ENCODE data around the gene ASTN2. TPM values are rescaled to one million over a fixed set of nuclear protein-coding genes. Genes with fewer than 3 reads are reported as not detected.

Gene ASTN2
- total and polyA plus RNA-seq, 9 of the 15 experiments (the other 6 are each of a cell fraction or from before 2014, with no cell fraction given): 0.56 to 3.5 (median 1.9) TPM

GRCh38 chr9:116452227-116452626 is 962.6 kb downstream of the ASTN2 start:
- Histone ChIP-seq H3K9me1 (ENCODE audit: control insufficient read depth, insufficient read depth, low read length) (no peaks in the 10 kb centered on the region), H3K27ac (ENCODE audit: extremely low read depth, low read depth, low read length) (peak overlapping the region; percentile 34; the same call in 1 of the 3 replicates), H3K36me3 (ENCODE audit: control insufficient read depth, insufficient read depth, low read length) (no peaks in the 10 kb centered on the region), H3K4me1 (replicated peaks in 1 of 2; ENCODE audit: control insufficient read depth in 2 of 2, insufficient read depth in 2 of 2, low read length in 2 of 2) (peaks cover 5 to 25% of the 10 kb centered on the region in 2 experiments; a peak in 4 of 5 replicates), H3K9me3 (replicated peaks; ENCODE audit: control insufficient read depth, insufficient read depth, low read depth, low read length) (peaks cover 6% of the 10 kb centered on the region; the same call in 1 of the 2 replicates), H3K9ac (ENCODE audit: insufficient read depth in 1 of 2, low read depth in 2 of 2, low read length in 2 of 2) (no peak overlapping the region), H3K27me3 (ENCODE audit: control insufficient read depth in 2 of 2, insufficient read depth in 2 of 2, low read length in 2 of 2) (no peaks in the 10 kb centered on the region), H3K79me2 (ENCODE audit: control insufficient read depth, insufficient read depth, low read length) (no peaks in the 10 kb centered on the region), H3K4me2 (ENCODE audit: insufficient read depth, low read length) (no peak overlapping the region), H3K4me3 (no peak overlapping the region), H2AFZ (ENCODE audit: low read depth, low read length) (peak overlapping the region; percentile 11), H4K20me1 (replicated peaks; ENCODE audit: control insufficient read depth, insufficient read depth, low read length) (no peaks in the 10 kb centered on the region)
- ChIA-PET POLR2A (interaction anchor here (0.6 to 1.8 kb wide), 4 partner anchors 10 to 236 kb away, joined by 3 to 5 read pairs (median 3); no protein-coding TSS in a partner anchor), CTCF (ENCODE audit: low intra/inter-chr PET ratio) (no interaction called here)
- peak; percentile 50 for TF ChIP-seq PKNOX1 (IDR thresholded peaks at IDR 0.05)
- TF ChIP-seq ZNF347 (CRISPR knock-in tag; IDR thresholded peaks at IDR 0.05; ENCODE audit: low read depth): no peak
- no peak for TF ChIP-seq SAFB2 (IDR thresholded peaks at IDR 0.05; ENCODE audit: borderline replicate concordance, low read depth, low read length, severe bottlenecking)
- no peak for TF ChIP-seq HIVEP1 (CRISPR knock-in tag; IDR thresholded peaks at IDR 0.05)
- TF ChIP-seq, protein P1, sequence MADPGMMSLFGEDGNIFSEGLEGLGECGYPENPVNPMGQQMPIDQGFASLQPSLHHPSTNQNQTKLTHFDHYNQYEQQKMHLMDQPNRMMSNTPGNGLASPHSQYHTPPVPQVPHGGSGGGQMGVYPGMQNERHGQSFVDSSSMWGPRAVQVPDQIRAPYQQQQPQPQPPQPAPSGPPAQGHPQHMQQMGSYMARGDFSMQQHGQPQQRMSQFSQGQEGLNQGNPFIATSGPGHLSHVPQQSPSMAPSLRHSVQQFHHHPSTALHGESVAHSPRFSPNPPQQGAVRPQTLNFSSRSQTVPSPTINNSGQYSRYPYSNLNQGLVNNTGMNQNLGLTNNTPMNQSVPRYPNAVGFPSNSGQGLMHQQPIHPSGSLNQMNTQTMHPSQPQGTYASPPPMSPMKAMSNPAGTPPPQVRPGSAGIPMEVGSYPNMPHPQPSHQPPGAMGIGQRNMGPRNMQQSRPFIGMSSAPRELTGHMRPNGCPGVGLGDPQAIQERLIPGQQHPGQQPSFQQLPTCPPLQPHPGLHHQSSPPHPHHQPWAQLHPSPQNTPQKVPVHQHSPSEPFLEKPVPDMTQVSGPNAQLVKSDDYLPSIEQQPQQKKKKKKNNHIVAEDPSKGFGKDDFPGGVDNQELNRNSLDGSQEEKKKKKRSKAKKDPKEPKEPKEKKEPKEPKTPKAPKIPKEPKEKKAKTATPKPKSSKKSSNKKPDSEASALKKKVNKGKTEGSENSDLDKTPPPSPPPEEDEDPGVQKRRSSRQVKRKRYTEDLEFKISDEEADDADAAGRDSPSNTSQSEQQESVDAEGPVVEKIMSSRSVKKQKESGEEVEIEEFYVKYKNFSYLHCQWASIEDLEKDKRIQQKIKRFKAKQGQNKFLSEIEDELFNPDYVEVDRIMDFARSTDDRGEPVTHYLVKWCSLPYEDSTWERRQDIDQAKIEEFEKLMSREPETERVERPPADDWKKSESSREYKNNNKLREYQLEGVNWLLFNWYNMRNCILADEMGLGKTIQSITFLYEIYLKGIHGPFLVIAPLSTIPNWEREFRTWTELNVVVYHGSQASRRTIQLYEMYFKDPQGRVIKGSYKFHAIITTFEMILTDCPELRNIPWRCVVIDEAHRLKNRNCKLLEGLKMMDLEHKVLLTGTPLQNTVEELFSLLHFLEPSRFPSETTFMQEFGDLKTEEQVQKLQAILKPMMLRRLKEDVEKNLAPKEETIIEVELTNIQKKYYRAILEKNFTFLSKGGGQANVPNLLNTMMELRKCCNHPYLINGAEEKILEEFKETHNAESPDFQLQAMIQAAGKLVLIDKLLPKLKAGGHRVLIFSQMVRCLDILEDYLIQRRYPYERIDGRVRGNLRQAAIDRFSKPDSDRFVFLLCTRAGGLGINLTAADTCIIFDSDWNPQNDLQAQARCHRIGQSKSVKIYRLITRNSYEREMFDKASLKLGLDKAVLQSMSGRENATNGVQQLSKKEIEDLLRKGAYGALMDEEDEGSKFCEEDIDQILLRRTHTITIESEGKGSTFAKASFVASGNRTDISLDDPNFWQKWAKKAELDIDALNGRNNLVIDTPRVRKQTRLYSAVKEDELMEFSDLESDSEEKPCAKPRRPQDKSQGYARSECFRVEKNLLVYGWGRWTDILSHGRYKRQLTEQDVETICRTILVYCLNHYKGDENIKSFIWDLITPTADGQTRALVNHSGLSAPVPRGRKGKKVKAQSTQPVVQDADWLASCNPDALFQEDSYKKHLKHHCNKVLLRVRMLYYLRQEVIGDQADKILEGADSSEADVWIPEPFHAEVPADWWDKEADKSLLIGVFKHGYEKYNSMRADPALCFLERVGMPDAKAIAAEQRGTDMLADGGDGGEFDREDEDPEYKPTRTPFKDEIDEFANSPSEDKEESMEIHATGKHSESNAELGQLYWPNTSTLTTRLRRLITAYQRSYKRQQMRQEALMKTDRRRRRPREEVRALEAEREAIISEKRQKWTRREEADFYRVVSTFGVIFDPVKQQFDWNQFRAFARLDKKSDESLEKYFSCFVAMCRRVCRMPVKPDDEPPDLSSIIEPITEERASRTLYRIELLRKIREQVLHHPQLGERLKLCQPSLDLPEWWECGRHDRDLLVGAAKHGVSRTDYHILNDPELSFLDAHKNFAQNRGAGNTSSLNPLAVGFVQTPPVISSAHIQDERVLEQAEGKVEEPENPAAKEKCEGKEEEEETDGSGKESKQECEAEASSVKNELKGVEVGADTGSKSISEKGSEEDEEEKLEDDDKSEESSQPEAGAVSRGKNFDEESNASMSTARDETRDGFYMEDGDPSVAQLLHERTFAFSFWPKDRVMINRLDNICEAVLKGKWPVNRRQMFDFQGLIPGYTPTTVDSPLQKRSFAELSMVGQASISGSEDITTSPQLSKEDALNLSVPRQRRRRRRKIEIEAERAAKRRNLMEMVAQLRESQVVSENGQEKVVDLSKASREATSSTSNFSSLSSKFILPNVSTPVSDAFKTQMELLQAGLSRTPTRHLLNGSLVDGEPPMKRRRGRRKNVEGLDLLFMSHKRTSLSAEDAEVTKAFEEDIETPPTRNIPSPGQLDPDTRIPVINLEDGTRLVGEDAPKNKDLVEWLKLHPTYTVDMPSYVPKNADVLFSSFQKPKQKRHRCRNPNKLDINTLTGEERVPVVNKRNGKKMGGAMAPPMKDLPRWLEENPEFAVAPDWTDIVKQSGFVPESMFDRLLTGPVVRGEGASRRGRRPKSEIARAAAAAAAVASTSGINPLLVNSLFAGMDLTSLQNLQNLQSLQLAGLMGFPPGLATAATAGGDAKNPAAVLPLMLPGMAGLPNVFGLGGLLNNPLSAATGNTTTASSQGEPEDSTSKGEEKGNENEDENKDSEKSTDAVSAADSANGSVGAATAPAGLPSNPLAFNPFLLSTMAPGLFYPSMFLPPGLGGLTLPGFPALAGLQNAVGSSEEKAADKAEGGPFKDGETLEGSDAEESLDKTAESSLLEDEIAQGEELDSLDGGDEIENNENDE (IDR thresholded peaks at IDR 0.05; ENCODE audit: low read depth, low read length): no peak
- TF ChIP-seq SAP30 (IDR thresholded peaks at IDR 0.05; ENCODE audit: borderline replicate concordance, insufficient read depth, low read depth, low read length, poor library complexity, severe bottlenecking): no peak
- no peak for TF ChIP-seq TOE1 (IDR thresholded peaks at IDR 0.05; ENCODE audit: borderline replicate concordance)
- TF ChIP-seq TOE1 (CRISPR knock-in tag; IDR thresholded peaks at IDR 0.05; ENCODE audit: borderline replicate concordance, low read depth): no peak
- no peak for TF ChIP-seq CCAR2 (IDR thresholded peaks at IDR 0.05; ENCODE audit: low read depth, low read length)
- no peak for TF ChIP-seq CEBPB (tag; IDR thresholded peaks at IDR 0.05)
- DNase-seq (ENCODE audit: extremely low read depth in 1 of 4, low spot score in 3 of 4): no peak
- no TSS peak for BruUV-seq (replicated peaks)
- no peak for FAIRE-seq
- intact Hi-C loops (cut with micrococcal nuclease) (no loop called here), in situ Hi-C loops (cut with MboI) (no loop called here)
- WGBS (ENCODE audit: insufficient coverage, low coverage, missing lambda C conversion rate): 90% methylated on average over 1 of the region's 1 CpG
- no peak; the same call in 2 of the 3 replicates for ATAC-seq

Measured in K562 (cell line).